ENCODE data around the gene UBA52.

- TF ChIP-seq CTCF (IDR thresholded peaks at IDR 0.05) (no peak), POLR2A (IDR thresholded peaks at IDR 0.05) (no peak)
Measured at GRCh38 chr19:18604820-18605159, 33.1 kb downstream of the UBA52 start.
